GM19397 (cell line): Measurements from ENCODE around the gene HOXD13.

Source experiments
- ATAC-seq: cut with Tn5 transposase; IDR thresholded peaks from one replicate; pipeline ENCODE4 v1.9.1; 2021; ENCODE audit warnings: mild to moderate bottlenecking, moderate library complexity; ENCODE audit not compliant: unreplicated experiment

The HOXD13 gene

GRCh38 chr2:176092270-176093144 is at the start of gene HOXD13:
Gene HOXD13, plus strand, starts transcription at chr2:176092721. Its CDS starts 170 bp downstream, at chr2:176092891.
- ATAC-seq = no peak

- no peak for ATAC-seq
These were observed 36.1 kb upstream of the HOXD13 start for GRCh38 chr2:176056406-176056805.

DNA sequence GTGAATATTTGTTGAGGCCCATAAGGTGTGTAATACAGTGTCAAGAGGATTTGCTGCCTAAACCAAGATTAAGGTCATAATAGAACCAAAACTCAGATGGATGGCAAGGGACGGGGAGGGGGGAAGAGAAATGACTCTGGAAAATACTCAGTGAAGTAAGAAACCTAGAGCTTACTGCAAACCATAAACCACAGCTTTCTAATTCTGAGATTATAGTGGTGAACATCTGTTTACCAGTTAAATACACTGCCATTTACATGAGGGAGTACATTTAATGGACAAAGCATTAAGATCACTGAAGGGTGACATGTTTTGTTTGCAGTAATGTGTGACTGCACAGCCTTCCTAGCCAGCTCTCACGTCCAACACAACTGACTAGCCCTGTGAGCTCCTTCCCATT is 28.6 kb upstream of the HOXD13 start:
- ATAC-seq = no peak

- ATAC-seq = no peak
These were observed 25.6 kb upstream of the HOXD13 start for GRCh38 chr2:176066645-176067588.

GRCh38 chr2:176067589-176068418 is 24.7 kb upstream of the HOXD13 start:
- no peak for ATAC-seq

GRCh38 chr2:176068419-176068832 is 24.1 kb upstream of the HOXD13 start:
- ATAC-seq = no peak

DNA sequence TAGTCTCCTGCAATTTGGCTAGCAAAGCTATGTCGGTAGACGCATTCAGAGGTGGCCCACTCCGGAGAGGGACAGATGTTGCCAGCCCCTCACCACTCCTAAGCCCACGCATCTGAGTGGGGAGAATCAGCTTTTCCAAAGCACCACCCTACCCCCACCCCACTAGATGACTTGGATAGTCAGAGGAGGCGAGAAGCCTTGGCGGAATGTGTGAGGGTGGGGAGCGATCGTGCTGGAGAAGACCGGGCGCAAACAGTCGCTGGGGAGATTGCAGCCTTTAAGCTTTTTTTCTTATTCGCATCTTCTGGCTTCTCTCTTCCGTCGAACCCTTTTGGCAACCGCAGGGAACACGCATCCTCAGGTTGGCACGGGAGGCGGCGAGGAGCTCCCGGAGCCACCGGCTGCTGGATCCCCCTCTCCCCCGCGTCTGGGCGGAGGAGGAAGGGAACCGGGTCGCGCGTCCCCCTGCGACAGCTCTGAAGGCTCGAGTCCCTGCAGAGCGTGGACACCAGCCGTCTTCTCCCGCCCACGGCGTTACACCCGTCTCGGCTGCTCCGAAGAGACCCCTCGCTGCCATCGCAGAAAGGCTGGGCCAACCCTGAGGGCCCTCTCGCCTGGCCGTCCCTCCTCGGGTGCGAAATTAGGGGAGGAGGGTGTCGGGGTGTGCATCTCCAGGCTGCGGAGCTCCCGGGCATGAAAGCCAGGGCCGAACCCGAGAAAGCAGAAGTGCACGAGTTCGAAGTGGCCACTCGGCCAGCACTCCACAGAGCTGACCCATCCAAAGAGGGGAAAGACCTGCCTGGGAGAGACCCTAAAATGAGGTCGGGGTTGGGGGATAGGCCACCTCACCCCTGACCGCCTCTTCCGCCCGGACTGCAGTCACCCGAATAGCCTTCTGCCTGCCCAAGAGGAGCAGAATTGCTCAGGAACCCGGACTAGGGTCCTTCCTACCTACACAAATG is 20.9 kb upstream of the HOXD13 start:
- no peak for ATAC-seq

- no peak for ATAC-seq
These were observed 20.2 kb upstream of the HOXD13 start for GRCh38 chr2:176072292-176072669.

- ATAC-seq = no peak
These were observed 19.3 kb upstream of the HOXD13 start for GRCh38 chr2:176072951-176073904.

DNA sequence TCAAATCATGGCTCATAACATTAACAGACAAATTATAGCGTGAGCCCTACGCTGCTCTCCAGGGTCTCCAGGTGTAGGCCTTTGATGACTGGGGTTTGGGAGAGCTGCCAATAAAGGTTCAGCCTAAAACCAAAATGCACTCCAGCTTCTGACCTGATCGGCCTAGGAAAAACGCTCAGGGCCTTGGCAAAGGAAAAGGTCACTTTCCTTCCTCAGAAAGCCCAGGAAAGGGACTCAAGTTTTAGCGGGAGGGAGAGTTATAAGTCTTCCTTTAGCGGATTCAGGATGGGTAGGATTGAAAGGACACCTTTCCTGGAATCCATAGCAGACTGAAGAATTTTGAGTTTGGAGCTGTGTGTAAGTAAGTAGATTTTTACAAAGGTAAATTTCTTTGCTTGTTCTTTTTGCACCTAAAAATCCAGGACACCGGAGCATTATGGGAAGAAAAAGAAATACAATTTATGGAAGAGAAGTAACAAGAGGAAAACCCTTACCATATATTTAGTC is 17.5 kb upstream of the HOXD13 start:
- ATAC-seq = no peak

- ATAC-seq = no peak
These were observed 17.0 kb upstream of the HOXD13 start for GRCh38 chr2:176075481-176075880.

GRCh38 chr2:176076063-176076462 is 16.5 kb upstream of the HOXD13 start:
- no peak for ATAC-seq

DNA sequence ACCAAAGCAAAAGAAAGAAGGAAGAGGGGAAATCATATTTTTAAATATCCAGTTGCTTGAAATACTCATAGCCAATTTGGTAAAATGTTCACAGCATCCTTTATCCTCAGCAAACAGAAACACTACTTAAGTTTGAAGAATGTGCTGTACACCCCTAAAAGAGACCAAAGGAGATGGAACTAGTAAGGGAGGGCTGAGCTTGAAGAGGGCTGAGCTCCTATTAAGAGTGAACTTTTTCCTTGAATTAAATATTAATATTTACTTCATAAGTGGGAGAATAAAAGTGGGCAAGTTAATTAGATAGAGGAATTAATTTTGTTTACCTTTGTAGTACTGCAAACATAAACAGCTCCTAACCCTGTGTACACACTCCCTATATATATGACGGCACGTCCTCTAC is 15.7 kb upstream of the HOXD13 start:
- no peak for ATAC-seq

DNA sequence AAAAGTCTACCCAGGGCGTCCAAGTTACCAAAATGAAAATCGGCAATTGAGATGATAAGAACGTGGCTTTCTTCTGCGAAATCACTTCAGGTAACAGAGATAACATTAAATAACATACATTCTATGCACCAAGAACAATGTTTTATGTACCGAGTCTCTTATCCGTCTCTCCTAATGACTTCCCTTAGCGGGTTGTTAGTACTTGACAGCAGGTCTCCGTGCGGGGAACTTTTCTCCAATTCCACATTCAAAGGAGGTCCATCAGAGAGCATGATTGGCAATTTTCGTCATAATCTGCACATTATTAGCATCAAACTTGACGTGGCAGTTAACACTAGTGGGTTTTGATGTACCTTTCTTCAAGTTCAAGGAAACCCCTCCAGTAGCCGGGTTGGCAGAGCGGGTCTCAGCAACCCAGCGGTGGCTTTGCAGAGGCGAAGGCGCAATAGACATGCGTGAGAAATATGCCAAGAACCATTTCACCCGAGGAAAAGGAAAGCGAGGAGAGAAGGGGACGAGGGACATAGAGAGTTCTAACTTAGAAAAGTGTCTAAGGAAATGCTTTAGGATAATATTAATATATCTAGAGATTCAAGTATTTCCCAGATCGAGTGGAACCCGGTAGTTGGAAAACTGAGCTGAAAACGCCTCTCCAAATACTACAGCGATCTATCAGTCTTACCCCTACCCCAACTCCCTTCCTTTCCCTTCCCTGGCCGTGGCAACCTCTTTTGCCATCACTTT is 13.8 kb upstream of the HOXD13 start:
- no peak for ATAC-seq

GRCh38 chr2:176079285-176079830 is 13.2 kb upstream of the HOXD13 start:
- ATAC-seq = no peak

- no peak for ATAC-seq
These were observed 12.5 kb upstream of the HOXD13 start for GRCh38 chr2:176079831-176080539.
